A549 (cell line): ENCODE data around the gene CORO2B. TPM values are rescaled to one million over a fixed set of nuclear protein-coding genes. Genes with fewer than 3 reads are reported as not detected.

Experiments used
- ATAC-seq, 2 experiments: fragments of 200-7000 bp in 1 of 2; fragments of >200 bp in 1 of 2; cut with Nextera tagmentation in 1 of 2; cut with Tn5 transposase in 1 of 2; 3 replicates each; pipeline versions ENCODE4 v1.8.0 to v1.9.1; 2018 to 2020; ENCODE audit warnings: mild to moderate bottlenecking in 1 of 2, moderate library complexity in 1 of 2
- CTCF ChIA-PET: fragments of 300-600 bp; sonication (Branson Sonifier 250); formaldehyde crosslinking; extraction: SDS; loops from one replicate; lab custom pipeline; 2021; ENCODE audit warnings: antibody characterized with exemption, inconsistent platforms; lab: Yijun Ruan, JAX
- POLR2A ChIA-PET: fragments of 350-600 bp; formaldehyde crosslinking; extraction: SDS; loops from one replicate; lab custom pipeline; 2021; ENCODE audit warnings: antibody characterized with exemption, inconsistent platforms; lab: Yijun Ruan, JAX
- DNase-seq, 2 experiments: peaks; one replicate each; pipeline versions ENCODE4 v3.0.0 to v3.0.0-alpha.2; 2011 to 2016; ENCODE audit warnings: low read depth in 1 of 2, low spot score in 1 of 2
- FAIRE-seq: peaks from 2 replicates; lab custom pipeline; 2011; peaks lifted over from hg19 to GRCh38; lab: Jason Lieb, UNC
- H3K27ac ChIP-seq, 2 experiments: fragments of >200 bp; sonication (Bioruptor Twin); formaldehyde crosslinking; 3 replicates each; pipeline ENCODE4 v1.5.1; 2016 to 2017
- H3K4me1 ChIP-seq: fragments of >200 bp; sonication (Bioruptor Twin); formaldehyde crosslinking; 3 replicates; pipeline ENCODE4 v1.6.1; 2016
- H3K4me2 ChIP-seq: fragments of >200 bp; sonication (Bioruptor Twin); formaldehyde crosslinking; 3 replicates; pipeline ENCODE4 v1.6.1; 2016
- H3K4me3 ChIP-seq: fragments of >200 bp; sonication (Bioruptor Twin); formaldehyde crosslinking; 3 replicates; pipeline ENCODE4 v1.5.1; 2016
- H3K9me3 ChIP-seq: fragments of >200 bp; sonication (Bioruptor Twin); formaldehyde crosslinking; 3 replicates; pipeline ENCODE4 v1.6.1; 2016
- ATOH8 ChIP-seq: fragments of 250-450 bp; sonication (Bioruptor Pico); IDR thresholded peaks from 2 replicates; pipeline ENCODE4 v1.5.0; 2020; ENCODE audit warnings: low read depth, mild to moderate bottlenecking, moderate library complexity
- BCL3 ChIP-seq: fragments of >200 bp; sonication (Bioruptor Twin); formaldehyde crosslinking; IDR thresholded peaks from 3 replicates; pipeline ENCODE4 v1.6.1; 2016
- CBX2 ChIP-seq: fragments of 200-600 bp; sonication (generic); IDR thresholded peaks from 2 replicates; pipeline ENCODE4 v1.6.1; 2016; ENCODE audit warnings: low read depth, mild to moderate bottlenecking, borderline replicate concordance
- CBX8 ChIP-seq: fragments of 200-600 bp; sonication (generic); IDR thresholded peaks from 2 replicates; pipeline ENCODE4 v1.6.1; 2016
- E2F6 ChIP-seq: IDR thresholded peaks from 2 replicates; pipeline ENCODE4 v1.6.1; 2012; ENCODE audit warnings: low read depth, borderline replicate concordance
- ELK1 ChIP-seq: fragments of 150-350 bp; IDR thresholded peaks from 2 replicates; pipeline ENCODE4 v1.6.1; 2014; ENCODE audit warnings: low read depth, mild to moderate bottlenecking, low read length
- HDAC2 ChIP-seq: fragments of 200-600 bp; sonication (generic); IDR thresholded peaks from 2 replicates; pipeline ENCODE4 v1.6.1; 2016
- HOXB5 ChIP-seq: fragments of 250-450 bp; sonication (Bioruptor Pico); IDR thresholded peaks from 2 replicates; pipeline ENCODE4 v1.5.0; 2020; ENCODE audit warnings: mild to moderate bottlenecking, moderate library complexity
- JUN ChIP-seq, 2 experiments: fragments of >200 bp; sonication (Bioruptor Twin); formaldehyde crosslinking; IDR thresholded peaks; 2 replicates in 1 of 2; 3 replicates in 1 of 2; pipeline ENCODE4 v1.6.1; 2016 to 2017
- MAFK ChIP-seq: fragments of 450-650 bp; IDR thresholded peaks from 2 replicates; pipeline ENCODE4 v1.6.1; 2014; ENCODE audit not compliant: partially characterized antibody
- MYC ChIP-seq: IDR thresholded peaks from 2 replicates; pipeline ENCODE4 v1.6.1; 2012; ENCODE audit warnings: mild to moderate bottlenecking, inconsistent platforms, low read length, improper control_type of control experiment, borderline replicate concordance
- PBX3 ChIP-seq: IDR thresholded peaks from 2 replicates; pipeline ENCODE4 v1.6.1; 2012
- POLR2A ChIP-seq: IDR thresholded peaks from 2 replicates; pipeline ENCODE4 v1.6.1; 2012; ENCODE audit warnings: mild to moderate bottlenecking, low read length
- POLR2AphosphoS2 ChIP-seq: conservative IDR thresholded peaks from 2 replicates; pipeline ENCODE4 v1.6.1; 2012; ENCODE audit warnings: low read length, improper control_type of control experiment, inconsistent platforms
- RAD21 ChIP-seq, 2 experiments: fragments of >200 bp in 1 of 2; sonication (Bioruptor Twin) in 1 of 2; formaldehyde crosslinking in 1 of 2; IDR thresholded peaks in 1 of 2; conservative IDR thresholded peaks in 1 of 2; 2 replicates in 1 of 2; 3 replicates in 1 of 2; pipeline ENCODE4 v1.6.1; 2012 to 2018; ENCODE audit warnings: inconsistent platforms in 1 of 2
- REST ChIP-seq: fragments of 200-600 bp; sonication (generic); IDR thresholded peaks from 2 replicates; pipeline ENCODE4 v1.6.1; 2016; ENCODE audit warnings: antibody characterized with exemption, mild to moderate bottlenecking, moderate library complexity
- RFX5 ChIP-seq: fragments of 450-650 bp; IDR thresholded peaks from 2 replicates; pipeline ENCODE4 v1.7.1; 2014; ENCODE audit warnings: antibody characterized with exemption, mild to moderate bottlenecking, moderate library complexity
- TFCP2L1 ChIP-seq: fragments of 250-450 bp; sonication (Bioruptor Pico); IDR thresholded peaks from 2 replicates; pipeline ENCODE4 v1.5.0; 2021; ENCODE audit warnings: mild to moderate bottlenecking
- ZC3H11A ChIP-seq: fragments of 450-650 bp; IDR thresholded peaks from 2 replicates; pipeline ENCODE4 v1.6.1; 2014; ENCODE audit warnings: antibody characterized with exemption, mild to moderate bottlenecking
- ZFP36 ChIP-seq: fragments of 450-650 bp; IDR thresholded peaks from 2 replicates; pipeline ENCODE4 v1.6.1; 2014; ENCODE audit warnings: borderline replicate concordance; ENCODE audit not compliant: partially characterized antibody
- WGBS: methylation state at CpG from one replicate; pipeline ENCODE4 v1.1.6; 2017; ENCODE audit errors: missing lambda C conversion rate; 5-methylcytosine and 5-hydroxymethylcytosine counted together
- polyA plus RNA-seq, 4 experiments: library from polyadenylated mRNA; depleted of rRNA in 3 of 4; stranded (reverse); fragments of >200 nt; fragmentation: RNase III in 1 of 4; extraction: RNeasy Plus Mini Kit Qiagen cat#74134 plus additional on column Dnase treatment in 1 of 4; gene quantifications; 2 replicates in 3 of 4; 3 replicates in 1 of 4; pipeline ENCODE4 v1.2.3, GENCODE V29; 2011 to 2017

The CORO2B gene
- polyA plus RNA-seq, 2 of the 4 experiments (the other 2 are of a cell fraction) = 2.0 to 2.3 TPM

- TF ChIP-seq E2F6 (peak; percentile 78), CBX2 (no peak)
Measured at GRCh38 chr15:68559345-68560310, 19.2 kb upstream of the CORO2B start (continued).

GRCh38 chr15:68560501-68561113, 18.2 kb upstream of the CORO2B start:
- TF ChIP-seq RAD21 (conservative IDR thresholded peaks at IDR 0.05 in 1 of 2, IDR thresholded peaks at IDR 0.05 in 1 of 2) (no peak), POLR2A (no peak), POLR2AphosphoS2 (no peak), CBX8 (no peak), JUN (IDR thresholded peaks at IDR 0.05) (no peak), TFCP2L1 (CRISPR knock-in tag) (no peak), PBX3 (no peak)
- Histone ChIP-seq H3K4me2 (peak overlapping the region; percentile 90), H3K9me3 (no peaks in the 10 kb centered on the region), H3K27ac (no peak overlapping the region), H3K4me1 (no peaks in the 10 kb centered on the region), H3K4me3 (no peak overlapping the region)
- DNase-seq = no peak
- 83% methylated on average over 13 of the region's 13 CpGs for WGBS
- FAIRE-seq = no peak
- ATAC-seq = peak in 1 of 2 experiments; percentile 7; a peak in 2 of 6 replicates
- CTCF ChIA-PET = interaction anchor here (0.9 to 25.6 kb wide), 42 partner anchors 9 to 471 kb away, joined by 3 to 413 read pairs (median 8); partner anchors contain the start of gene CORO2B
- POLR2A ChIA-PET = interaction anchor here (1.4 kb wide), 1 partner anchor 113 kb away, joined by 7 read pairs; no protein-coding TSS in a partner anchor

GRCh38 chr15:68561171-68561900, 17.5 kb upstream of the CORO2B start:
- no peak for FAIRE-seq
- no peaks in the 10 kb centered on the region for H3K9me3 ChIP-seq
- no peak for ATAC-seq
- DNase-seq = no peak
- ChIA-PET CTCF (interaction anchor here (1.1 to 25.6 kb wide), 23 partner anchors 8 to 470 kb away, joined by 3 to 413 read pairs (median 15); partner anchors contain the start of gene CORO2B), POLR2A (interaction anchor here (0.5 kb wide), 1 partner anchor 252 kb away, joined by 5 read pairs; no protein-coding TSS in a partner anchor)
- H3K27ac ChIP-seq = no peak overlapping the region
- WGBS = 76% methylated on average over 14 of the region's 15 CpGs
- TF ChIP-seq HOXB5 (CRISPR knock-in tag) (no peak), HDAC2 (no peak), RFX5 (no peak), ZC3H11A (no peak), REST (no peak), BCL3 (no peak), MYC (no peak), ZFP36 (no peak), MAFK (no peak), E2F6 (no peak), ELK1 (no peak), CBX8 (no peak), ATOH8 (CRISPR knock-in tag) (no peak)
- no peak overlapping the region for H3K4me2 ChIP-seq
- H3K4me3 ChIP-seq = no peak overlapping the region
- H3K4me1 ChIP-seq = no peaks in the 10 kb centered on the region
